Lower leg skin (tissue), 3 donors: ENCODE measurements around the gene MCTP2.

Experiments used
- CTCF ChIP-seq, 3 donors: fragments of 450-650 bp; IDR thresholded peaks; one replicate each; pipeline ENCODE4 v1.5.1; 2016; ENCODE audit warnings: antibody characterized with exemption in 3 of 3, mild to moderate bottlenecking in 3 of 3, moderate library complexity in 2 of 3
- POLR2A ChIP-seq, 2 donors: fragments of 450-650 bp; IDR thresholded peaks; one replicate each; pipeline ENCODE4 v1.6.1; 2016 to 2017; ENCODE audit warnings: antibody characterized with exemption in 2 of 2, mild to moderate bottlenecking in 1 of 2, moderate library complexity in 1 of 2

GRCh38 chr15:94470492-94470891, 239.1 kb downstream of the MCTP2 start:
- TF ChIP-seq CTCF (IDR thresholded peaks at IDR 0.05): no peak
- no peak for TF ChIP-seq POLR2A (IDR thresholded peaks at IDR 0.05)
